ENCODE results near the gene TTC23L. TPM values are rescaled to one million over a fixed set of nuclear protein-coding genes. Genes with fewer than 3 reads are reported as not detected.

Gene TTC23L
- total and polyA plus RNA-seq, 9 donors, result 0.15 to 3.3 (median 0.48) TPM

DNA sequence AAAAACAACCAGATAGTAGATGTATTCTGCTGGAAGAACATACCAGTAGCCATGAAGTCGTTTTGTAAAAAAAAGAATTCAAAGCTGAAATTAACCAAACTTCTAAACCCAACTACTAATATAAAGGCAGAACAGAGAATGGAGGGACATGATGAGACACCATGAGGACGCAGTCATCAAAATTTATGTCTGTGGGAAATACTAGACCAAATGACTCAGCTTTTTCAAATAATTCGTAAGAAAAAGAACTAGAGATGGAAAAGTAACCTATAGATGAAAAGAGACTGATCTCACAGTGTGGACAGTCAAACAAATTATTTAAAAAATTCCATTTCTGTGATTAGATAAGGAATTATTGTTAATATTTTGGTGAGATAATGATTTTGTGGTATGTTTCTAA, 10.3 kb downstream of the TTC23L start:
- WGBS, 3 donors, result 90 to 96% (median 94%) methylated on average over 3 of the region's 3 CpGs
- no peaks in the 10 kb centered on the region for H3K9me3 ChIP-seq
- TF ChIP-seq EP300 (IDR thresholded peaks at IDR 0.05) (no peak), POLR2A (IDR thresholded peaks at IDR 0.05) (no peak), CTCF (IDR thresholded peaks at IDR 0.05) (no peak)
- no peaks in the 10 kb centered on the region for H3K27me3 ChIP-seq
- no peak overlapping the region for H3K27ac ChIP-seq
- H3K4me1 ChIP-seq (ENCODE audit: insufficient read depth), result no peaks in the 10 kb centered on the region
- H3K36me3 ChIP-seq, result no peaks in the 10 kb centered on the region
- H3K4me3 ChIP-seq, result no peak overlapping the region
- no peak for DNase-seq
- intact Hi-C loops (cut with DNase I), result no loop called here

- H3K4me3 ChIP-seq, result no peak overlapping the region
- H3K27me3 ChIP-seq, result no peaks in the 10 kb centered on the region
- no peaks in the 10 kb centered on the region for H3K4me1 ChIP-seq (ENCODE audit: insufficient read depth)
- 74 to 82% (median 78%) methylated on average over 4 of the region's 4 CpGs for WGBS, 3 donors
- DNase-seq, result no peak
- intact Hi-C loops (cut with DNase I), result no loop called here
- H3K9me3 ChIP-seq, result no peaks in the 10 kb centered on the region
- TF ChIP-seq CTCF (IDR thresholded peaks at IDR 0.05), result no peak
- TF ChIP-seq EP300 (IDR thresholded peaks at IDR 0.05), result no peak
- TF ChIP-seq POLR2A (IDR thresholded peaks at IDR 0.05), result no peak
- no peak overlapping the region for H3K27ac ChIP-seq
- H3K36me3 ChIP-seq, result no peaks in the 10 kb centered on the region
Measured at GRCh38 chr5:34854459-34855174, 15.7 kb downstream of the TTC23L start.

- no peaks in the 10 kb centered on the region for H3K4me1 ChIP-seq (ENCODE audit: insufficient read depth)
- WGBS, 3 donors, result 75 to 79% (median 79%) methylated on average over 3 of the region's 3 CpGs
- no peaks in the 10 kb centered on the region for H3K27me3 ChIP-seq
- intact Hi-C loops (cut with DNase I), result no loop called here
- H3K4me3 ChIP-seq, result no peak overlapping the region
- no peaks in the 10 kb centered on the region for H3K9me3 ChIP-seq
- no peak for DNase-seq
- no peaks in the 10 kb centered on the region for H3K36me3 ChIP-seq
- no peak for TF ChIP-seq CTCF (IDR thresholded peaks at IDR 0.05)
- no peak for TF ChIP-seq POLR2A (IDR thresholded peaks at IDR 0.05)
- no peak for TF ChIP-seq EP300 (IDR thresholded peaks at IDR 0.05)
- H3K27ac ChIP-seq, result no peak overlapping the region
Measured at GRCh38 chr5:34857161-34857560, 18.2 kb downstream of the TTC23L start.

DNA sequence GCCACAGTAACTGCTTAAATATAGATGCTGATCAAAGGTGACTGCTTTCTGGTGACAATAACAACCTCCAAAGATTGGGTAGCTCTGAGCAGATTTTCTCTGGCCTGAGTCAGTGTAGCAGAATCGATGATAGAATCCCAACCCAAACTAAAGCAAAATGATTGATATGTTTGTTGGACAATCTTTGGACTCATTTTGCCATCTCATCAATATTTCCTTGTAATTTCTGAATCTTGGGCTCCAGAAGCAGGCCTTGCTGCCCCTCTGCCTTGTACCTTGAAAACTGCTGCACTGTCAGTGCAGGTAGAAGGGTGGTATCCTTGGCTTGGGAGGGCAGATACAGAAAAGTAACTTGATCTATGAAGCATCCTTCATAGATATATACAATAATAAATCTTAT, 18.9 kb downstream of the TTC23L start:
- DNase-seq, result no peak
- TF ChIP-seq CTCF (IDR thresholded peaks at IDR 0.05) (no peak), POLR2A (IDR thresholded peaks at IDR 0.05) (no peak), EP300 (IDR thresholded peaks at IDR 0.05) (no peak)
- no peak overlapping the region for H3K4me3 ChIP-seq
- no peaks in the 10 kb centered on the region for H3K27me3 ChIP-seq
- no peaks in the 10 kb centered on the region for H3K36me3 ChIP-seq
- 96 to 100% (median 97%) methylated on average over 1 of the region's 1 CpG for WGBS, 3 donors
- no peak overlapping the region for H3K27ac ChIP-seq
- H3K9me3 ChIP-seq, result no peaks in the 10 kb centered on the region
- intact Hi-C loops (cut with DNase I), result no loop called here
- no peaks in the 10 kb centered on the region for H3K4me1 ChIP-seq (ENCODE audit: insufficient read depth)
